Nephron progenitor cell (in vitro differentiated cells): ENCODE measurements around the gene ADAMTS9.

Experiments
- DNase-seq: peaks from one replicate; pipeline ENCODE4 v3.0.0; 2021
- H3K27ac Mint-ChIP-seq: 2 replicates; pipeline ENCODE4 v1.8.0; 2021; ENCODE audit warnings: mild to moderate bottlenecking, moderate library complexity, mixed read lengths
- H3K27me3 Mint-ChIP-seq: 2 replicates; pipeline ENCODE4 v1.8.0; 2021; ENCODE audit warnings: mild to moderate bottlenecking, low read depth, mixed read lengths; ENCODE audit not compliant: poor library complexity
- H3K36me3 Mint-ChIP-seq: 2 replicates; pipeline ENCODE4 v1.8.0; 2021; ENCODE audit warnings: low read depth, mixed read lengths
- H3K4me1 Mint-ChIP-seq: 2 replicates; pipeline ENCODE4 v1.8.0; 2021; ENCODE audit warnings: mixed read lengths
- H3K4me3 Mint-ChIP-seq: 2 replicates; pipeline ENCODE4 v1.8.0; 2021; ENCODE audit warnings: mild to moderate bottlenecking, moderate library complexity, mixed read lengths
- H3K9me3 Mint-ChIP-seq: 2 replicates; pipeline ENCODE4 v1.8.0; 2021; ENCODE audit warnings: mild to moderate bottlenecking, moderate library complexity, mixed read lengths
- TF ChIP-seq, protein P1 (sequence below): fragments of 200-600 bp; sonication (generic); IDR thresholded peaks from 2 replicates; pipeline ENCODE4 v1.5.0; 2021; ENCODE audit warnings: antibody characterized with exemption

The ADAMTS9 gene

DNA sequence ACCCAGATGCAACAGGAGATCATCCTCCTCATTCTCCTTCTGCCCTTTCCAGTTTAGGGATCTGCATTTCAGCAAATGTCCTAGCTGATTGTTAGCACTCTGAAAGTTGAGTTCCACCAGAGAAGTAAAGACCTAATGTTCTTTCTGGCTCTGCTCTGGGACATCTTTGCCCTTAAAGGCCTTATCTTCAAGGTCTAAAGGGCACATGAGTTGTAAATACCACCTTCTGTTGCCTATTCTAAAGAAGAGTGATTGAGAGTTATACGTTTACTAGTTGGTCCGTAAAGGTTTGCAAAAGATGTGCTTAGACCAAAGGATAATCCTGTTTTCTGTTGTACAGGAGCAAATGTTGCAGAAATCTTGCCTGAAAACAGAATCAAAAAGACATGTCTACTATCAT, 151.6 kb downstream of the ADAMTS9 start:
- Mint-ChIP-seq H3K27ac (no peak overlapping the region), H3K9me3 (peaks cover 4% of the 10 kb centered on the region), H3K27me3 (peaks cover 8% of the 10 kb centered on the region), H3K4me3 (no peak overlapping the region), H3K36me3 (peaks cover 46% of the 10 kb centered on the region), H3K4me1 (peaks cover 58% of the 10 kb centered on the region)
- no peak for DNase-seq
- TF ChIP-seq, protein P1, sequence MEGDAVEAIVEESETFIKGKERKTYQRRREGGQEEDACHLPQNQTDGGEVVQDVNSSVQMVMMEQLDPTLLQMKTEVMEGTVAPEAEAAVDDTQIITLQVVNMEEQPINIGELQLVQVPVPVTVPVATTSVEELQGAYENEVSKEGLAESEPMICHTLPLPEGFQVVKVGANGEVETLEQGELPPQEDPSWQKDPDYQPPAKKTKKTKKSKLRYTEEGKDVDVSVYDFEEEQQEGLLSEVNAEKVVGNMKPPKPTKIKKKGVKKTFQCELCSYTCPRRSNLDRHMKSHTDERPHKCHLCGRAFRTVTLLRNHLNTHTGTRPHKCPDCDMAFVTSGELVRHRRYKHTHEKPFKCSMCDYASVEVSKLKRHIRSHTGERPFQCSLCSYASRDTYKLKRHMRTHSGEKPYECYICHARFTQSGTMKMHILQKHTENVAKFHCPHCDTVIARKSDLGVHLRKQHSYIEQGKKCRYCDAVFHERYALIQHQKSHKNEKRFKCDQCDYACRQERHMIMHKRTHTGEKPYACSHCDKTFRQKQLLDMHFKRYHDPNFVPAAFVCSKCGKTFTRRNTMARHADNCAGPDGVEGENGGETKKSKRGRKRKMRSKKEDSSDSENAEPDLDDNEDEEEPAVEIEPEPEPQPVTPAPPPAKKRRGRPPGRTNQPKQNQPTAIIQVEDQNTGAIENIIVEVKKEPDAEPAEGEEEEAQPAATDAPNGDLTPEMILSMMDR = no peak

DNA sequence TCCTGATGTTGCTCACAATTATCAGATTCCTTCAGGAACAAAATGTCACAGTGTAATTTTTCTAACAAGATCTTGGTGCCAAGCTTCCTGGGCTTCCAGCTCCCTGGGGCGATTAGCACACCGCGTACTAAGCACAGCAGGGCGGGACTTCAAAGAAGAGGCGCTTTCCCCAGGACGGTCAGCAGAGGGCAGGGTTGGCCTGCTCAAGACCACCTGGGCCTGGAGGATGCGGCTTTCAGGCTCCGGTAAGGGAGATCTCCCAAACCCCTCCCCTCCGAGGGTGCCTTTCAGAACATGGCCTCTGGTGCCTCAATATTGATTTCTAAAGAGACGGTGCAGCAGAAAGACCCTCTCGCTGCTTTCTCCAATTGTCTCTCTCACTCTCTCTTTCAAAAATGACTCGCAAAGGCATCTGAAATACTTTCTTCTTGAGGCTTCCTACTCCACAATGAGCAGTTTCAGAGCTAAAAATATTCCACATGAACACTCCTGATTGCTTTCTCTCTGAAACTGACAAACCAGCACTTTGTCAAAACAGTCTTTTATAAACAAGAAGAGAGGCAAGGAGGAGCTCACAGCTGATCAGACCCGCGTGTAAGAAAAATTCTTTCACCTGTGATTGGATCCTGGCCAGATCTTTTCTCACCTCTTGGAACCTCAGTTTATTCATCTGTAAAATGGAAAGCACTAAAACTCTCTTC, 154.0 kb downstream of the ADAMTS9 start:
- no peak overlapping the region for H3K27ac Mint-ChIP-seq
- H3K9me3 Mint-ChIP-seq = peaks cover 2% of the 10 kb centered on the region
- H3K36me3 Mint-ChIP-seq = peaks cover 26% of the 10 kb centered on the region
- peaks cover 4% of the 10 kb centered on the region for H3K27me3 Mint-ChIP-seq
- H3K4me1 Mint-ChIP-seq = peaks cover 51% of the 10 kb centered on the region
- H3K4me3 Mint-ChIP-seq = no peak overlapping the region
- TF ChIP-seq, protein P1 = peak; percentile 84
- peak; percentile 87 for DNase-seq

DNA sequence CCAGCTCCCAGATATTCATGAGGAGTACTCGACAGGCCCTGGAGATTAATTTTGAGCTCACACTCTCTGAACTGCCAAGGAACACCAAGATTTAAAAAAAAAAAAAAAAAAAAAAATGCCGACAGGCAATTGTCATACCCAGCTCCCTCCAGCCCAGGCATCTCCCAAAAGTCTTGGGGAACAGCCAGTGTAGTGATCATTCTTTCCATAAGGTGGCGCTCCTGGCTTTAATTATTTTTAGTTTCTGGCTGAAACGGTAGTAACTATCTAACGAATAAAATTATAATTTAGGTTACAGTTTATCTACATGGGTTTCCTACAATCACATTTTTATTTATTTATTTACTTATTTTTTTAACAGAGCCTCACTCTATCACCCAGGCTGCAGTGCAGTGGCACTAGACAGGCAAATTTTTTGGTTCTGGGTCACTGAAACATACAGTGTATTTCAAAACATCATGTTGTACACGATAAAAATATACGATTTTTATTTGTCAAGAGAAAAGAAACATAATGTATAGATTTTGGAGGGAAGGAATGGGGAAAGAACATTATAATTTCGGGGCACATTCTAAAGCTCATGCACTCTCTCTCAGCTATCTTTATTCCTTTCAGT, 157.3 kb downstream of the ADAMTS9 start:
- Mint-ChIP-seq H3K9me3 (no peaks in the 10 kb centered on the region), H3K36me3 (no peaks in the 10 kb centered on the region), H3K27me3 (peaks cover 4% of the 10 kb centered on the region), H3K27ac (no peak overlapping the region), H3K4me3 (no peak overlapping the region), H3K4me1 (peaks cover 46% of the 10 kb centered on the region)
- peak; percentile 74 for DNase-seq
- TF ChIP-seq, protein P1 = peak; percentile 70

DNA sequence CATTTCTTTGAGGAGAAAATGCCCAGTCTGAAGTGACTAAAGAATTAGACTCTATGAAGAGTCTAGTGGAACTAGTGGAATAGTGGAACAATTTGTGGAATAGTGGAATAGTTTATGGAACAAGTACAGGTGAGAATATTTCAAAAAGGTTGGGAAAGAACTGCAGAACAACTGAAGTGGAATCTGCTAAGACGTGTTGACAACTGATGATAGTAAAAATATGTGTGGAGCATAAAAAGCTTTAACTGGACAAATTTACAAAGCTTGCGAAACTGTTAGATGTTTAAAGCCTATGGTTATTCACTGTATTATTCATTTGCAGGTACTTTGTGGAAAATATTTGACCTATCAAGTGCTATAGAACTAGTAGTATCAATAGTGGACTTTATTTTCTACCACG, 164.5 kb downstream of the ADAMTS9 start:
- Mint-ChIP-seq H3K4me3 (no peak overlapping the region), H3K4me1 (peaks cover 15% of the 10 kb centered on the region), H3K27me3 (no peaks in the 10 kb centered on the region), H3K36me3 (peaks cover 63% of the 10 kb centered on the region), H3K9me3 (peaks cover 36% of the 10 kb centered on the region), H3K27ac (no peak overlapping the region)
- DNase-seq = no peak
- TF ChIP-seq, protein P1 = no peak

DNA sequence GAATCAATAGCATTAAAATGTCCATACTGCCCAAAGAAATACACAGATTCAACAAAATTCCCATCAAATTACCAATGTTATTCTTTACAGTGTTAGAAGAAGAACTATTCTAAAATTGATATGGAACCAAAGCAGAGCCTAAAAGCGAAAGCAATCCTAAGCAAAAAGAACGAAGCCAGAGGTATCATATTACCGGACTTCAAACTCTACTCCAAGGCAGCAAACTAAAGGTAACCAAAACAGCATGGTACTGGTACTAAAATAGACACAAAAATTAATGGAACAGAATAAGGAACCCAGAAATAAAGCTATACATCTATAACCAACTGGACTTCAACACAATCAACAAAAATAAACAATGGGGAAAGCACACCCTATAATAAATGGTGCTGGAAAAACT, 167.5 kb downstream of the ADAMTS9 start:
- no peak for DNase-seq
- H3K36me3 Mint-ChIP-seq = peaks cover 80% of the 10 kb centered on the region
- no peak overlapping the region for H3K27ac Mint-ChIP-seq
- H3K9me3 Mint-ChIP-seq = peaks cover 36% of the 10 kb centered on the region
- H3K4me1 Mint-ChIP-seq = peaks cover 7% of the 10 kb centered on the region
- H3K4me3 Mint-ChIP-seq = no peak overlapping the region
- TF ChIP-seq, protein P1 = no peak
- H3K27me3 Mint-ChIP-seq = no peaks in the 10 kb centered on the region

DNA sequence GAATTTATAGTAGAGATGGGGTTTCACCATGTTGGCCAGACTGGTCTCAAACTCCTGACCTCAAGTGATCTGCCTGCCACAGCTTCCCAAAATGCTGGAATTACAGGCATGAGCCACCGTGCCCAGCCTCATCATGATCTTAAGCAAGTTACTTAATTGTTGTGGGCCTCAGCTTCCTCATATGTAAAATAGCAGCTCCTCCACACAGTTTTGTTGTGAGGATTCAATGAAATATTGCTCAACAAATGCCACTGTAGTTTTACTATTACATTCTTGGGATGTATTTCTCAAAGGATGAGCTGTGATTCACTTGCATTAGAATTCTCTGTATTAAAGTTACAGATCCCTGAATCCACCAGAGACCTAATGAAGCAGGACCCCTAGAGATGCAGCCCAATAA, 168.8 kb downstream of the ADAMTS9 start:
- peaks cover 77% of the 10 kb centered on the region for H3K36me3 Mint-ChIP-seq
- H3K27me3 Mint-ChIP-seq = no peaks in the 10 kb centered on the region
- peaks cover 7% of the 10 kb centered on the region for H3K4me1 Mint-ChIP-seq
- DNase-seq = no peak
- no peak overlapping the region for H3K27ac Mint-ChIP-seq
- H3K4me3 Mint-ChIP-seq = no peak overlapping the region
- H3K9me3 Mint-ChIP-seq = peaks cover 23% of the 10 kb centered on the region
- TF ChIP-seq, protein P1 = no peak
